ENCODE data around the gene TRMT112. TPM values are rescaled to one million over a fixed set of nuclear protein-coding genes. Genes with fewer than 3 reads are reported as not detected.
"Not testable (repeated sequence)": the region's sequence is repeated elsewhere in the genome, so short reads cannot be mapped to it uniquely, and the experiment has no call there.

TRMT112 gene
- polyA plus RNA-seq, 2 of the 4 experiments (the other 2 are of a cell fraction) = 363 to 440 TPM

GRCh38 chr11:64316672-64317324 lies 561 bp downstream of the TRMT112 start (continued):
- TF ChIP-seq JUNB (IDR thresholded peaks at IDR 0.05) (no peak), SREBF2 (IDR thresholded peaks at IDR 0.05) (no peak), HOXA7 (CRISPR knock-in tag; IDR thresholded peaks at IDR 0.05) (no peak), ATOH8 (CRISPR knock-in tag; IDR thresholded peaks at IDR 0.05; ENCODE audit: low read depth) (no peak), HOXB13 (CRISPR knock-in tag; IDR thresholded peaks at IDR 0.05; ENCODE audit: low read depth) (no peak)

- ChIA-PET POLR2A (interaction anchor here (0.8 to 2.9 kb wide), 4 partner anchors 8 to 130 kb away, joined by 4 to 50 read pairs (median 24); partner anchors contain the start of gene STIP1), CTCF (interaction anchor here (1.2 to 20.7 kb wide), 4 partner anchors 11 to 40 kb away, joined by 3 to 996 read pairs (median 40); partner anchors contain the start of genes CATSPERZ, CCDC88B, ESRRA and RPS6KA4)
- Histone ChIP-seq H3K4me3 (peak overlapping the region; percentile 80; the same call in 2 of the 3 replicates), H3K4me2 (peak overlapping the region; percentile 87), H3K4me1 (peaks cover 14% of the 10 kb centered on the region), H3K27ac (peak overlapping the region; percentile 97 to 98; a peak in 5 of 6 replicates)
- FAIRE-seq; DNase-seq (ENCODE audit: low read depth in 1 of 2, low spot score in 1 of 2); H3K9me3 ChIP-seq; ATAC-seq: not testable (repeated sequence)
- 74% methylated on average over 11 of the region's 25 CpGs for WGBS (ENCODE audit: missing lambda C conversion rate)
Observed at GRCh38 chr11:64315667-64316526, 1.5 kb downstream of the TRMT112 start.

- TF ChIP-seq KDM1A (IDR thresholded peaks at IDR 0.05; ENCODE audit: low read depth) (peak; percentile 73; the same call in 1 of the 2 replicates), RFX5 (IDR thresholded peaks at IDR 0.05) (no peak)
- ATAC-seq (no peak), DNase-seq (ENCODE audit: low read depth in 1 of 2, low spot score in 1 of 2) (no peak), FAIRE-seq (no peak)
- Histone ChIP-seq H3K4me2 (no peak overlapping the region), H3K4me3 (no peak overlapping the region), H3K9me3 (no peaks in the 10 kb centered on the region), H3K4me1 (peaks cover 14% of the 10 kb centered on the region), H3K27ac (no peak overlapping the region)
- ChIA-PET CTCF (interaction anchor here (1.2 to 20.7 kb wide), 5 partner anchors 10 to 103 kb away, joined by 3 to 996 read pairs (median 6); partner anchors contain the start of genes CCDC88B, ESRRA and RPS6KA4), POLR2A (no interaction called here)
- WGBS (ENCODE audit: missing lambda C conversion rate) = 92% methylated on average over 24 of the region's 24 CpGs
Observed at GRCh38 chr11:64314805-64315561, 2.4 kb downstream of the TRMT112 start.

- FAIRE-seq = no peak
- no peak overlapping the region for H3K27ac ChIP-seq
- no peak overlapping the region for H3K4me2 ChIP-seq
- no peaks in the 10 kb centered on the region for H3K9me3 ChIP-seq
- H3K4me3 ChIP-seq = no peak overlapping the region
- TF ChIP-seq BCL3 (IDR thresholded peaks at IDR 0.05) = no peak
- TF ChIP-seq ZFP36 (IDR thresholded peaks at IDR 0.05; ENCODE audit: borderline replicate concordance, partially characterized antibody) = no peak
- no peak for TF ChIP-seq FOXS1 (CRISPR knock-in tag; IDR thresholded peaks at IDR 0.05)
- no peak for TF ChIP-seq MYC (IDR thresholded peaks at IDR 0.05; ENCODE audit: borderline replicate concordance, low read length)
- no peak for TF ChIP-seq ZNF302 (CRISPR knock-in tag; IDR thresholded peaks at IDR 0.05)
- TF ChIP-seq TFCP2L1 (CRISPR knock-in tag; IDR thresholded peaks at IDR 0.05) = no peak
- no peak for TF ChIP-seq JUNB (IDR thresholded peaks at IDR 0.05)
- no peak for TF ChIP-seq HMGXB4 (CRISPR knock-in tag; IDR thresholded peaks at IDR 0.05; ENCODE audit: borderline replicate concordance)
- TF ChIP-seq HOXB5 (CRISPR knock-in tag; IDR thresholded peaks at IDR 0.05) = no peak
- TF ChIP-seq EHF (CRISPR knock-in tag; IDR thresholded peaks at IDR 0.05) = no peak
- TF ChIP-seq ESRRA (IDR thresholded peaks at IDR 0.05; ENCODE audit: borderline replicate concordance, low read length) = no peak
- no peak for TF ChIP-seq FOSL2 (IDR thresholded peaks at IDR 0.05)
- no peak for TF ChIP-seq FOSL2 (CRISPR knock-in tag; IDR thresholded peaks at IDR 0.05)
- TF ChIP-seq CHD4 (IDR thresholded peaks at IDR 0.05; ENCODE audit: borderline replicate concordance) = no peak
- no peak for TF ChIP-seq RARB (CRISPR knock-in tag; IDR thresholded peaks at IDR 0.05)
- no peak for TF ChIP-seq CBX2 (IDR thresholded peaks at IDR 0.05; ENCODE audit: borderline replicate concordance, low read depth)
- no peak for TF ChIP-seq EP300 (IDR thresholded peaks at IDR 0.05)
- ATAC-seq = no peak
- peak in 1 of 2 experiments; percentile 41 for DNase-seq (ENCODE audit: low read depth in 1 of 2, low spot score in 1 of 2)
- POLR2A ChIA-PET = no interaction called here
- WGBS (ENCODE audit: missing lambda C conversion rate) = 83% methylated on average over 19 of the region's 19 CpGs
- peaks cover 11% of the 10 kb centered on the region for H3K4me1 ChIP-seq
- CTCF ChIA-PET = interaction anchor here (1.2 to 20.7 kb wide), 5 partner anchors 9 to 102 kb away, joined by 3 to 996 read pairs (median 6); partner anchors contain the start of genes CCDC88B, ESRRA and RPS6KA4
Observed at GRCh38 chr11:64314146-64314804, 3.1 kb downstream of the TRMT112 start.

Measured in A549 (cell line).